Measurements from ENCODE around the gene ZNF652.

Gene ZNF652

DNA sequence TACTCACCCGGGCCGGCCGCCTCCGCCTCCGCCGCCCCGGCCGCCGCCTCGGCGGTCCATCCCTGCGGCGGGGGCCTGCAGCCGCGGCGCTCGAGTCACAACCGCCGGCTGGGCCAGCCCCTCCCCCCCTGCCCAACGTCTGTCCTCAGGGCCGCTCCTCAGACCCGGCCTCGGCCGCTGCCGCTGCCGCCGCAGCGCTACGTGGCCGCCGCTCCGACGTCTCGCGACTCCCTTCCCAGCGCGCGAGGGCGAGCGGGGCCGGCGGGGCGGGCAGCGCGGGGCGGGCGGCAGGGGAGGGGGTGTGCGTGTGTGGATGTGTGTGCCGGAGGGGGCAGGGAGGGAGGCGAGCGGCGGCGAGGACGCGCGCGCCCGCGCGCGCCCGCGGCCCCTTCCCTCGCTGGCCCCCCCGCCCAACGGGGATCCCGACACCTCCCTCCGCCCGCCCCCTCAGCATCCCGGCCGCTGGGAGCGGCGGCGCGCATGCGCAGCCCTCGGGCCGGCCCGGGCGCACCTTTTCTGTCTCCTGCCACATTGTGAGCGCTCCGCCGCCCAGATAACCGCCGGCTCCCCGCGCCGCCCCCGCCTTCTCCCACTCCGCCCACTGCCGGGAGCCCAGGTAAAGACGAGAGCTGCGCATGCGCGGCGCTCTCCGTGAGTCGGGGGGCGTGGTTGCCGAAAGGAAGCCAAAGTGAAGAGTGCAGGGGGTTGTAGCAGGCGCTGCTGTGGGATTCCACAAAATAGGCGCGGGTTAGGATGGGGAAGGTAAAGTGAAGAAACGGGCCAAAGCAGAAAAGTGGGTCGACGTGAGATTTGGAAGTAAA lies at the start of gene ZNF652:
ZNF652 (minus strand) TSS at position 349 of the 821 bp plus-strand sequence. CDS start 44,525 bp downstream, outside the sequence.
- peak; percentile 96 for DNase-seq (ENCODE audit: low spot score)

DNA sequence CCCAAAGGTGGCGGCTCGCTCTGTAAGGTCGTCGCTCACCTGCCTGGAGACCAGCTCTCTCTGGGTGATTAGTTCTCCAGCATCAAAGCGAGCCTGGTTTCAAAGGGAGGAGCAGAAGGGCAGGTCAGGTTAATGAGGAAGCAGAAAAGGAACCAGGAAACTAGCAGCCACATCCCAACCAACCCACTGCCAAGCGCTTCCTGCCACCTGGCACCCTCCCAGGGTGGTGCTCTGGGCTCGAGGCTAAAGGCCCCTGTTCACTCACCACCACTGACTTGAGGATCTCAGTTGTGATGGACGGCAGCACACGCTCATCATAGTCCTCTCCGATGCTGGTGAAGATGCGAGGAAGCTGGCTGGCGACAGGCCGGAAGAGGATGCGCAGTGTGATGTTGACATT lies 47.0 kb upstream of the ZNF652 start:
- no peak for DNase-seq (ENCODE audit: low spot score)

DNA sequence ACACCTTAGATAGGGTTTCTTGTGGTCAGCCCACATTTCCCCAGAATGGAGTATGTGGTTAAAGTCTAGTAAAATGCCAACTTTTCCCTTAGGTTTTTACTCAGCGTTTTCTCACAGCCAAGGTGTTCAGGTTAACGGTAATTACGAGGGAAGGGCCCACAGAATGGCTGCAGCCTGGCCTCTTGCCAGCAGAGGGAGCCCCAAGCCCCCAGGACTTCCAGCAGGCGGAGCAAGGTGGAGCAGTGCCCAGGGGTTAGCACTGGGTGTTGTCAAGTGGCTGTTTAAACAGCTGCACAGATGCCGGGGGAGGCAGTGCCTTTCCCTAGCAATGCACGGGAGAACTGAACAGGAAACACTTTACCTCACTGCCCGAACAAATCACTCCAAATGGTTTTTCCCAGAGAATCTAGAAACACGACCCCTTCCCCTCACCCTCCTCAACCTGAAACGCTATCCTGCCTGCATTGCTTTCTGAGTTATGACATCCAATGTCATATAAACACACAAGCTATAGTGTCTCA lies 46.0 kb upstream of the ZNF652 start:
- peak; percentile 82 for DNase-seq (ENCODE audit: low spot score)

DNA sequence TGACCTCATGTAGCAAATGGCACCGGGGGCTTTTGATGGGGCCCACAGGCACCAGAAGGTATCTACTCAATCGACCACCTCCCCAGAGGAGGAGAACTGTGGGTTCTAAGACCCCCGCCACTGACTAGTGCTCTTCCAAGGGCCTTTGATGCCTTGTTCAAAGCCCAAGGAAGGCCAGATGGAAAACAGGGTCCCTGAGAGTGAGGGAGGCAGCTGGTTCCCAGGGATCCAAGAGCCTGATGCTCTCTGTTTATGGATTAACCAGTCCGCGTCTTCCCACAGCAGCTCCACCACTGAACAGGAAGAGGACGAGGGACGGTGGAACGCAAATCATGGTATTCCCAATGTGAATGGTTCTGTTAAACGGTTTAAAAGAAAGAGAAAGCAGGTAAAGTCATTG lies 45.0 kb upstream of the ZNF652 start:
- DNase-seq (ENCODE audit: low spot score): no peak

DNA sequence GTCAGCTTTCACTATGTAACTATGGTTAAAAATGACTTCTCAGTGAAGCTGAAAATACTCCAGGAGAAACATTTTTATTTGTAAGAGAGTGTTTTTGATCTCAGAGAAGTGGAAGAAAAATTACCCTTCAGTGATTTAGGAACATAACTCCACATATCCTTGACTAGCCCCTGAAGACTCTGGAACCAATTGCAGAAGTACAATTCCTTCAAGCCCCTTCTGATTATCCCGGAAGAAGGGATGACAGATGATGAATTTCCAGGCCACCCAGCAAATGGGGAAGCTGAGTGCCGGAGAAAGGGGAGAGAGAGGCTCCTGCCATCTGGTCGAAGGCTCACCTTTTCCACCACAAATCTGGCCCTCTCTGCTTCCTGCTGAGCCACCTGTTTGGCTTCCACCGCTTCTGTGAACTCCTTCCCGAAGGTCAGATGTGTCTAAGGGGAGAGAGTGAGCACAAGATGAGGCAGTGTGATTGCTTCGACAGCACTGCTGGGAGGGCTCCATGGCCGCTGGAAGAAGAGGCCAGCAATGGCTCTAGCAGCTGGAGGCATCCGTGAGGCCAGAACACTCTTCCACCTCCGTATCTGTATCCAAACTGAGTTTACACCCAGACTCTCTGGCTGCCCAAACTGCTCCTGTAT lies 44.5 kb upstream of the ZNF652 start:
- no peak for DNase-seq (ENCODE audit: low spot score)

DNA sequence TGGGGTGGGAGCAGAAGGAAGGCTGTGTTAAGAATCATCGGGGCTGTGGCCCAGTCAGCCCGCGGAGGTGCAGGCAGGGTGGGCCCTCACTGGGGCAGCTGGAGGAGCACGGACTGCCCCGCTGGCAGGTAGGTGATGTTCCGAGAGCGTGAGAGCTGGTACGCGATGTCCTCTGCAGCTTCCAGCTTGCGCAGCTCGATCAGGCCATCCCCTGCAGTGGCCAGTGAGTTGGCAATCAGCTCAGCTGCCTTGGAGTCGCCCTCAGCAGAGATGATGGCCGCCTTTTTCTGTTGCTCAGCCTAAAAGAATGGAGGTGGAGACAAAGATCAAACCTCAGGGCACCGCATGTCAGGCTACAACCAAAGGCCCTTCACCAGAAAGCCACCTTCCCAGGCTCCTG lies 42.9 kb upstream of the ZNF652 start:
- no peak for DNase-seq (ENCODE audit: low spot score)

DNA sequence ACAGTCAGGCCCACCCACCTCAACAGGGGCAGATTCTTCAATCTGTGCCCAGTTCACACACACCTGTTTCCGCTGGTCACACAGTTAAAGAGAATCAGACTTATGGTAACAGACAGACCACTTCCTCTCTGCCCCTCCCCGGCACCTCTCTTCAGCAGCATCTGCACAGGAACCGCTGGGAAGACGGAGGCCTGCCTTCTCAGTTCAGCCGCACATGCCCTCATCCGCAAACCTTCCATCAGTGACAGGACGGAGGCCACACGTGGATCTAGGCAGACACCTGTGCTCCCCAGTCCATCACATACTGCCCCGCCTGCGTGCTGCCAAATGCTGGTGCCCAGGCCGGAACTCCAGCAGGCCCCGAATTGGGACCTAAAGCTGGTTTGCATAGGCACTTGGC lies 42.3 kb upstream of the ZNF652 start:
- DNase-seq (ENCODE audit: low spot score): no peak

DNA sequence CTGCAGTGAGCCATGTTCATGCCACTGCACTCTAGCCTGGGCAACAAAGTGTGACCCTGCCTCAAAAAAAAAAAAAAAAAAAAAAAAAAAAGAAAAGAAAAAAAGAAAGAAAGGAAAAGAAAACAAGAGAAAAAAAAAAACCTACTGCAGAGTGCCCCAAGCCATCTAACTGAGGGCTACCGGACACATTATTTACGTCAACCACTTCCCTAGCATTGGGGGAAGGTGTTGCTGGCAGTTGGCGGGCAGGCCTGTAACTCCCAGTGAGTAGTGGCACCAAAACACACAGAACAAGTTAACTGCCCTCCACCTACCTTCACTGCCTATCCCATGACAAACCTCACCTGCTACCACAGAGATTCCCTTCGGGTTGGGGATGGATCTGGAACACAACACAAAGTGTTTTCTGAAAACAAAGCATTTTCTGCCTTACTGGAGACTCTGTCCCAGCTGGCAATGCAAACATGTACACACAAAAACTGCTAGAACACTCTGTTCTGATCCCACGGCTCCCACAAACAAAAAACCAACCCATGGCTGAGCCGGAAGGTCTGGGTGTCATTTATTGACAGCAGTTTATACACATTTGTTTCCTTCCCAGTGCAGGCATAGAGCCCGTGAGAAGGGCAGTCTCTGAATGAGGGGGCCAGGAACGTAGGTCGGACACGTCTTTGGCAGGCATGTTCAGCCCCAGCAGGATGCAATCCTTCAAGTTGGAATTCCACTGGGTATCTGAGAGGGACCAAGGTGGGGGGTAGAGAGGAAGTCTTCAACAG lies 41.7 kb upstream of the ZNF652 start:
- no peak for DNase-seq (ENCODE audit: low spot score)

DNA sequence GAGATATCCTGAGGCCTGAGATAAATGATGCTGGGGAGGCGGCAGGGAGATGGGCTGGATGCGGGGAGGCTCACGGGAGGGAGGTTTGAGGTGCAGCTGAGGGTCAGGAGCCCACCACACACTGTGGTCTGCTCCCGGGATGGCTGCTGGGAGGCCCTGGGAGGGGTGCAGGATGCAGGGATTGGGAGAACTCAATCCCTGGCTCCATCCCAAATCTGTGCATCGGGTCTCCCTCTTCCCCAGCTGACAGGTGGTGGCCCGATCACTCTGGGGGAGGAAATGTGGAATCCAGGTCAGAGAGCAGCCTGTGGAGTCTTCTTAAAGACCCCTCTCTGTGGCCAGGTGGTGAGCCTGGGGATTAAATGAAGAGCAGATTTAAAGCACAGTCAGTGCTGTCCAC lies 40.7 kb upstream of the ZNF652 start:
- no peak for DNase-seq (ENCODE audit: low spot score)

DNA sequence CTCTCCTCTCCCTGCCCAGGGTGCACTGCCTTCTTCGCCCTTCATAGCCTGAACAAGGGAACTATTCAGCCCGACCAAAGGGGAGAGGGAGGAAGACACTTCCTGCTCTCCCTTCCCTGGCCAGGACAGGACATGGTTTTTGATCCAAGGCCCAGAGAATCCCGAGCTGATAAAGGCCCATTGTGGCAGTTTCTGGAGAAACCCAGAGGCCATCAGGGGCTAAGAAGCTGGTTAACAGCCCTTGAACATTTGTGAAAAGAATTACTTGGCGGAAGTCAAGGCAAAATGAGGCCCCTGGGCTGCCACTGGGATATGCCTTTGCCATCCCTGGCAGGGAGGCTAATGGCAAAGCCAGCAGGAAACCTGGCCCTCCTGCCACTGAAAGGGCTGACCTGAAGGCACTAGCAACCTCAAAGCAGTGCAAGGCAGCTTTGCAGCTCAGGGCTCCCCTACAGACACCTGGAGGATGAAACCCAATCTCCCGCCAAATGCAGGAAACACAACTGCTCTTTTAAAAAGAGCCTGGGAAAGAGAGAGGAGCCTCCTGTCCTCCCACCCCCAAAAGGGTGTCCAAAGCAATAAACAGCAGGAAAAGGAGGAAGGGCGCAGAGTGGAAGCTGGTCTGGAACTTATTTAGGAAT lies 40.0 kb upstream of the ZNF652 start:
- DNase-seq (ENCODE audit: low spot score): no peak

DNA sequence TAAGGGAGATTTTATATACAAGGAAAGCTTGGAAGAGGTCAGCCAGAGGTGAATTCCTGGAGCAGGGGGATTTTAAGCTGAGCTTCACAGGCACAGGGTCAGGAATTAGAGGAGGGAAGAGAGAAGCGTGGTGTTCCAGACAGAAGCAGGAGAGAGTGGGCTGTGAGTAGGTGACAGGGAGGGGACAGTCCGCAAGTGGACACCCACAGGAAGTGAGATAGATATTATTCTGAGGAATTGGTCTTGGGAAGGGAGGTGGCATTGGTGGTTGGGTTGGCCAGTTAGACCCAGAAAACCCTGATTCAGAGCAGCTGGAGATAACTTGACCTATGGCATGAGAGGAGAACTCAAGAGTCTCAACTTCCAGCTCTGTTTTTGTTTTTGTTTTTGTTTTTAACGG lies 37.9 kb upstream of the ZNF652 start:
- no peak for DNase-seq (ENCODE audit: low spot score)

DNA sequence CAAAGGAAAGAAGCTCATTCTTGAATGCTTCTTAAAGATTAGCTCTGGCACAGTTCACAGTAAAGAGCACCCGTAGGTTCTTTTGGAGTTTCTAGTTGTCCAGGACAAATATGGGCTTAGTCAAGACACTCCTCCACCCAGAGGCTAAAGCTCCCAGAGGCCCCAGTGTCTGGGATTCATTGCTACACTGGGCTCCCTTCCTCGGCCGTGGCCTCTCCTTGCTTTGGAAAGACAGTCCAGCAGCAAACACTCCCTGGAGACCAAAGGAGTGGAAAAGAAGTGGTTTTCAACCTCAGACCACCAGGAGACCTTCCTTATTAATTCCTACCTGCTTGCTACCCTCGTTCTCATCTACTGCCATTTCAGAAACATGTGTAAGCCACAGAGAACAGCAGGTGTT lies 35.5 kb upstream of the ZNF652 start:
- no peak for DNase-seq (ENCODE audit: low spot score)

DNA sequence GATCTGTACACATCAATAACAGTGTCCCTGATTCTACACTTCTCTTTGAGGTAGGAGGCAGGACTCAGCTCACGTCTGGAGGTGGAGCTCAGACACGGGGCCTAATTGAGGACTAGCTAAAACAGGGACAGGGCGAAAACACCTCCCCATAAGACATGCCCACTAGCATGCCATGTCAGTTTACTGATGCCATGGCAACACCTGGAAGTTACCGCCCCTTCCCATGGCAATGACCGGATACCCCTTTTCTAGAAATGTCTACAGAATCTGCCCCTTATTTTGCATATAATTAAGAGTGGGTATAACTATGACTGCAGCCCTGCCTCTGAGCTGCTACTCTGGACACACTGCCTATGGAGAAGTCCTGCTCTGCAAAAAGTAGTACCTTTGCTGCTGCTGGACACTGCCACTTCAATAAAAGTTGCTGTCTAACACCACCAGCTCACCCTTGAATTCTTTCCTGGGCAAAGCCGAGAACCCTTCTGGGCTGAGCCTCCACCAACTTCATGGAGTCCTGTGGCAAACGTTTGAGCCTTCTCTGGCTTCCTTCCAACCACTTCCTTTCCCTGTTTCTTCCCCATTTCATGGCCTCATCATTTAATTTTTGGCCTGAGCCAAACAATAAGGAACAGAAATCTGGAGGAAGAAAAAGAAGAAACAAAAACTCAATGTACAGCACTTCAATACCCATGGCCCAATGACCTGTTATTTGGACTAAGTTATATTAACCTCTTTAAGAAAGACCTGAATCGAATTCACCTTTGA lies 31.6 kb upstream of the ZNF652 start:
- DNase-seq (ENCODE audit: low spot score): no peak

DNA sequence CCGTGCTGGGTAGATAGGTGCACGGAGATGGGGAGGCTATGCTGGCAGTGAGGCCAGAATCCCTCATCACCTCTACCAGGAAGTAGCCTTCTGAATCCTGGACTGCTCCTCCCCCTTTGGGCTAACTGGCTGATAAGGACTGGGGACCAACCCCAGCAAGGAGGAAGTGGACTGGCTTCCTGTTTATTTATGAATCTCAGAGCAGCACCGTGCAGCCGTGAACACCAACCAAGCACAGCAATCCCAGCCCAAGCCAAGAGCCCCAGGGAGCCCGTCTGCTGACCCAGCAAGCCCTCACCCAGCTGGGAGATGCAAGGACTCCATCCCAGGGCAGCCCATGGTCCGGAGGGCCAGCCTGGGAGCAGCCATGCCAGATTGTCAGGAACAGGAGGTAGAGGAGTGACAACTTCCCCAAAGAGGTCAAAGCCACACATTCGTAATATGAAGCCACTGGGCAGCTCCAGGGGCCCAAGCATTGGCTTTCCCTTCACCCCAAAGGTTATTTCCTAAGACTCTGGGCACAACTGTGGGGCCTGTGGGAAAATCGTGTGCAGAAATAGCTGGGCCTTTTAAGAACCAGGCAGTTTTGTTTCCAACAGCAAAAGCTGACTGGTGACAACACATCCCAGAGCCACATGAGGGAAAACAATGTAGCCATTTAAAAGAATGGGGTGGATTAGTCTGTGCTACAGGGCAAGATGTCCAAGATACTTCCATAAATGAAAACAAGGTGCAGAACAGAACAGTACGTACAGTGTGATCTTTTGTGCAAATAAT lies 28.7 kb upstream of the ZNF652 start:
- DNase-seq (ENCODE audit: low spot score): peak; percentile 26

DNA sequence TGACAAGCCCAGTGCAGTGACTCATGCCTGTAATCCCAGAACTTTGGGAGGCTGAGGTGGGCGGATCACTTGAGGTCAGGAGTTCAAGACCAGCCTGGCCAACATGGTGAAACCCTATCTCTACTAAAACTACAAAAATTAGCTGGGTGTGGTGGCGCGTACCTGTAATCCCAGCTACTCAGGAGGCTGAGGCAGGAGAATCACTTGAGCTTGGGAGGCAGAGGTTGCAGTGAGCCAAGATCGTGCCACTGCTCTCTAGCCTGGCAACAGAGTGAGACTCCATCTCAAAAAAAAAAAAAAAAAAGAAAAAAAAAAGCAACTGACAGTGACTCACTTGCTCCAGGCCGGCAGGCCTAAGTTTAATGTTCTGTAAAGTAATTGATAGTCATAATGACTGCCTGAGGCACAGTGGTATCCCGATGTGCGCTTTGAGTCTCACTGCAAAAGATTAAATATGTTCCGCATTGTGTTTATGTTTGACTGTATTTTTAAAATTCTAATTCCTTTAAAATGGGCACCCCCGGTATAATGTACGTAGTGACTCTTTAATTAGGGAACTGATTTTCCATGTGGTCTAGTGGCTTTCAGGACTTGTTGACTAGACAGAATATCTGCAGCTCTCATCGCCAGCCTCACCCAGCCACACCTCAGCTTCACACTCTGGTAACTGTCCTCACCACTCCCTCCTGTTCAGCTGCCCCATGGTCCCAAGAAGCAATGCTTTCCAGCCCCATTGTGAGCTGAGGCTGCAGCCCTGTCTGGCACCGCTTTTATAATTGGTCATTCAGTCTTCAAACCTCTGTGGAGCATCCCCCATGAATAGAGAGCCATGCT lies 27.7 kb upstream of the ZNF652 start:
- DNase-seq (ENCODE audit: low spot score): peak; percentile 39

DNA sequence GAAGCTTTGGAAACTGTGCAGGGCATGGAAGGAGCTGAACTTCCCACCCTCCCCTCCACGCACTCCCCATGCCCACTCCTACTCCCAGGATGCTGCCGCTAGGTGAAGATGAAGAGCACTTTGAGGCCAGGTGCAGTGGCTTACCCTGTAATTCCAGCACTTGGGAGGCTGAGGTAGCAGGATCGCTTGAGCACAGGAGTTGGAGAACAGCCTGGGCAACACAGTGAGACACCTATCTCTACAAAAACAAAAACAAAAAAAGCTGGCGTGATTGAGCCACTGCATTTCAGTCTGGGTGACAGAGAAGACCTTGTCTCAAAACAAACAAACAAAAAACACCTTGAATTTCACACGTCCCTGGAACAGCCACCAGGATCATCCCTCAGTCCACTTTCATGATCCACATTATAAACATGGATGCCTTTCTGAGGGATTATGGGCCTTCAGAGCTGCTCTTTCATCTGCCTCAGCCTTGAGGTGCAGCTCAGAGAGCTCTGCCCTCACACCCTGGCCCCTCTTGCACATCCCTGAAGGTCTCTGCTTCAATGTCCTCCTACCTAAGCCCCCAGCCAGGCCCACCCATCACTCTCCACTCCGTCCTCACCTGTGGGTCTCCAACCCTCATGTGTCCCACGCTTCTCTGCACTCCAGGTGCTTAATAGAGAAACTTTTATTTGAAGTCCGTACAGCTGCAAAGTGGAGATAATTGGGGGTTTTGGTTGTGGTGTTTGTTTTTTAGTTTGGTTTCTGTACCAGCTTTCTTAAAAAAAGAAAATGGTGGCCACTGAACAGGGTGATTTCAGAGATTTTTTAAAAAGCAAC lies 26.9 kb upstream of the ZNF652 start:
- no peak for DNase-seq (ENCODE audit: low spot score)

DNA sequence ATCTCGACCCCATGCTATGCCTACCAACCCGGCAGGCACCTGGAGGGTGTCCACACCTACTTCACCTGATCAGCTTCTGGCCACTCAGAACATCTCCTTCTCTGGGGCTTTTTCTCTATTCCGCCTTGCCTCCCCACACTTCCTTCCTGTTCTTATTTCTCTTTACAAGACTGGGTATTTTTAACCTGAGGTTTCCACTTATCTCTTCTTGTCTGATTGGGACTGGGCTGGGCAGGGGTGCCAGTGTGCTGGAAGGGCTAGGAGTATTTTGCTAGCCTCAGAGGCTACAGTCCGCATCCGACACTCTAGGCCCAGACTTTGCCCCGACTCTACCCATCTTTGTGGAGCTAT lies 26.2 kb upstream of the ZNF652 start:
- peak; percentile 51 for DNase-seq (ENCODE audit: low spot score)

DNA sequence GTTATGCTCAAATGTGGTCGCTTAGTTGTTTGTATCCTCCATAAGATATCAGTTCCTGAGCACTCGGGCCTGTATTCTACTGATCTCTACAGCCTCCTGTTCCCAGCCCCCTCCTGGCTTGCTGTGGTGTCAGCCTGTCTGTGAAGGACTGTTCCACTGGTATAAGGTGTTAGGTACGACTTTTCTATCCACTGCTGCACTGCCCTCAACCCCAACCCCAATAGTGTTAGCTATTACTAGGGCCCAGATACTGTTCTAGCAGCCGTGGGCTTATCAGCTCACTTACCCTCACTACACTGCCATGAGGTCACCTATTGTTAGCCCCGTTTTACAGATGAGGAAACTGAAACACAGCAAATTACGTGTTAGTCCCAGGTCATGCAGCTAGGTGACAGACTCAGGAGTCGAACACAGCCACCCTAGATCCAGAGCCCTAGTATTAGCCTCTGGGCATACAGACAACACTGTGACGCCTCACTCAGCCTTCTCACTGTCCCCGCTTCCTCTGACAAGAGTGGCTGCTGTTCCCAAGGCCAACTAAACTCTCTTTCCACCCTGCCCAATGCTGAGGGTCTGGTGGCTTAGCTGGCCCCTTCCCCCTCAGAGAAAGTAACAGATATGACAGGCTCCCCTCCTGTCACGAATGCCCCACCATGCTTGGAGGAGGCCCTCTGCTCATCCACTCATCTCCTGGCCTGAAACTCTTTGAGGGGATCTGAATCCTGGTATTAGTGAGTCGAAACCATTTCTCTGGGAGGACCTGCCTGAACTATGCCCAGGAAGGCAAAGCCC lies 25.6 kb upstream of the ZNF652 start:
- peak; percentile 30 for DNase-seq (ENCODE audit: low spot score)
